Activated naive CD8-positive, alpha-beta T cell treated with anti-CD3 and anti-CD28 coated beads, Interleukin-2, amount 50 U/mL, for 16 hours (primary cell): Measurements from ENCODE around the gene TMEM225.
"Not testable (repeated sequence)": the region's sequence is repeated elsewhere in the genome, so short reads cannot be mapped to it uniquely, and the experiment has no call there.

Experiments used
- DNase-seq: peaks from one replicate; pipeline ENCODE4 v3.0.0-alpha.2; 2020; ENCODE audit warnings: low read depth, low spot score

TMEM225 gene

DNA sequence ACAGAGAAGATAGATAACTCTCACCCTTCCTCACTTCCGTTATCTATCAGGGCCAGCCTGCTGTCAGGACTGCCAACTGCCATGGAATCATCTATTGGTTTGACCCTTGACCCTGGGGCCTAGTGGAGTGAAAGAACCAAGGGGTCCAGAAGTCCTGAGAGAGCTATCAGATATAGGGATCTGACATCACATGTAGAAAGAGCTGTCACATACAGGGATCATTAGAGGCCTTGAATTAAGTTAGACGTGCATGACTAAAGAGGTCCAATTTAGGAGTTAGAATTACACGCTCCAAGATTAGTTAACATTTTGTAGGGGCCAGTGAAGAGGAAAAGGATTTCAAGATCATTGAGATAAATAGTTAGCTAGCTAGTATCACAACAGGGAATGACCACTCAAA lies at the start of gene TMEM225:
TSS of gene TMEM225 (minus strand) at position 101 of the 400 bp plus-strand sequence. CDS start 245 bp downstream, outside the sequence.
- no peak for DNase-seq

- no peak for DNase-seq
Measured at GRCh38 chr11:123924027-123924426, 38.6 kb upstream of the TMEM225 start.

DNA sequence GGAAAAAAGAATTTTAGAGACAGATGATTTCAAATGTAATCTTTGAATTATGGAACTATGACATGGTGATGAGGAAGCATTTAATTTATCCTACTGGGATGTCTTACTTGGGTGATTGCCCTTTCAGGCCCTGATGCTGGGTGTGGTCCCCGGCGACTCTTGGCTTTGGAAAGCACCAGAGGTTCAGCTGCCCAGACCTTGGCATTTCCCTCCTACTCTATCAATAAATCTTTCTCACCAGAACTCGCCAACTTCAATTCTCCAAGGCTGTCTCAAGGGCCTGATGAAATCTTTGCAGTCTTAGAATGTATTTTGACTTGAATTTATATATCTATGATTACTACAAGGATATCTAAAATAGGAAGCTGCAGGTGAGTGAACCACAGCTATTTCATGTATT lies 35.5 kb upstream of the TMEM225 start:
- no peak for DNase-seq

DNA sequence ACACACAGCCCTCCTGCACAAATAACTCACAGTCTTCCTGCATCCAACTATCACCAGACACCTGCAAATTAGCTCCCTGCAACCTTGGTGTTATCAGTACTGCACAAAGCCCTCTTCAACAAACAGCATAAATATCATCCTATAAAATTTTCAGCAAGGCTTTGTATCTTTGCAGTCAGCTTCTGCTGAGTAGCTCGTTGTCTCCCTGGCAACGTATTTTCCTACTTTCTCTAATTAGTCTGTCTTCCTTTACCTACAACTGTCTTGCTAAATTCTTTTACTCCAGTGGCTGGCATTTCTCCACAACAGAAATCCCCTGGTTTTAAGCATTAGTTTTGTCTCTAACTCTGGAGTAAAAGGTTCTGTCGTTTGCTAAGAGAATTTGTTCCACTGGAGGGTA lies 20.4 kb upstream of the TMEM225 start:
- DNase-seq = no peak

DNA sequence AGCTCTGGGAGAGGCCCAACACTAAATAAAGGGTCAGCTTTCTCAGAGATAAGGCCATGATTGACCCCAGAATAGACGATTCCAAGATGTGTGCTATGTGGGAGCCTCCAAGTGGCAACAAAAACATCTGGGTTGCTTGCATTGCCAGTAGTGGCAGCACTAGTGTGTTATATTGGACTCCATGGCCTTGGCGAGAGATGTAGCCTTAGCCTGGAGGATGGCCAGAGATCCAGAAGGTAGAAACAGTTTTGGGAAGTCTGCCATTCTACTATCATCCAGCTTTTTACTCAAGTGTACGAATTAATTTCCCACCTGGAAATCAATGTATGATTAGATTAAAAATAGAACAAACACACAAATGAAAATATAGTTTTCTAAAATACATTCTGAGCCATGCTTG lies 19.5 kb upstream of the TMEM225 start:
- no peak for DNase-seq

GRCh38 chr11:123903932-123904331 lies 18.5 kb upstream of the TMEM225 start:
- no peak for DNase-seq

- DNase-seq = no peak
Measured at GRCh38 chr11:123901867-123902266, 16.4 kb upstream of the TMEM225 start, which contains the start of gene OR8D4. TSS of gene OR8D4 (plus strand) at chr11:123902167. CDS start at chr11:123906432, 4,265 bp downstream.

GRCh38 chr11:123899792-123900191 lies 14.3 kb upstream of the TMEM225 start:
- no peak for DNase-seq

- DNase-seq = no peak
Measured at GRCh38 chr11:123892031-123892430, 6.6 kb upstream of the TMEM225 start.

DNA sequence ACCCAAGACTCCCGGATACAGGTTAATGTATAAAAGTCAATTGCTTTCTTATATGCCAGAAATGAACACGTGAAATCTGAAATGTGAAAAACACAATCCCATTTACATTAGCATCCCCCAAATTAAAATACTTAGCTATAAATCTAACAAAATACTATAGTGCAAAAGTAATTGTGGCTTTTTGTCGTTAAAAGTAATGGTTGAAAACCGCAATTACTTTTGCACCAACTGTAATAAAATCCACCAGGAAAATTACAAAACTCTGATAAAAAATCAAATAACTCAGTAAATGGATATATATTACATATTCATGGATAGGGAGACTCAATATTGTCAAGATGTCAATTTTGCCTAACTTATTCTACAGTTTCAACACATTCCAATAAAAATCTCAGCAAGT lies 4.6 kb downstream of the TMEM225 start:
- DNase-seq = no peak

DNA sequence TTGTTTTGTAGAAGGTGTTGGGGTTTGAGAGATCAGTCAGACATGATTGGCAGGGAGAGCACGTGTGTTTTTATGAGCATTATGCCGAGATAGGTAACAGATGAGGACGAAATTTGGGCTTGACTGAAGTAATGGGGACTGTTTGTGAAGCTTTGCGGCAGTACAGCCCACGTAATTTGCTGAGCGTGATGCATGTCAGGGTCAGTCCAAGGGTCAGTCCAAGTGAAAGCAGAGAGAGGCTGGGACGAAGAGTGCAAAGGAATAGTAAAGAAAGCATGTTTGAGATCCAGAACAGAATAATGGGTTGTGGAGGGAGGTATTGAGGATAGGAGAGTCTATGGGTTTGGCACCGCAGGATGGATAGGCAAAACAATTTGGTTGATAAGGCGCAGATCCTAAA lies 17.7 kb downstream of the TMEM225 start:
- DNase-seq = not testable (repeated sequence)

DNA sequence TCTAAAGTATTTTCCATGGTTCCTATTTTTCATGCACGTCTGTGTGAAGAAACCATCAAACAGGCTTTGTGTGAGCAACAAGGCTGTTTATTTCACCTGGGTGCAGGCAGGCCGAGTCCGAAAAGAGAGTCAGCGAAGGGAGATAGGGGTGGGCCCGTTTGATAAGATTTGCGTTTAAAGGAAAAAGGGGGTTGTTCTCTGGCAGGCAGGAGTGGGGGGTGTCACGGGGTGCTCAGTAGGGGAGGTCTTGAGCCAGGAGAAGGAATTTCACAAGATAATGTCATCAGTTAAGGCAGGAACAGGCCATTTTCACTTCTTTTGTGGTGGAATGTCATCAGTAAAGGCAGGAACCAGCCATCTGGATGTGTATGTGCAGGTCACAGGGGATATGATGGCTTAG lies 20.2 kb downstream of the TMEM225 start:
- not testable (repeated sequence) for DNase-seq

DNA sequence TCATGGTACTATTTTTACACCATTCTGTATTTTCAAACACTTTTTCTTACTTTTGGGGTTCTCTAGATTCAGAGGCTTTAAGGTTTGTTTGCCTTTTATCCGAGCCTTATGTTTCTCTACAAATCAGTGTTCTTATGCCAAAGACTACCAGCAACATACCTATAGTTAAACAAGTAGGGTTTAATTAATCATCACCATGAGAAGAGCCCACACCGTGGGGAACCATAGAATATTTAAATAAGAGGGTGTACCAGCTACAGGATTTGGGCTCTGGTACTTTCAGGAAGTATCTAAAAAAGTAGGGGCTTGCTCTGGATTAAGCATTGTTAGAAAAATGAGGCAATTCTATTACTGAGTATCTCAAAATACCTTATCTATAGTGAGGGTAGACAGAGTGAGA lies 25.7 kb downstream of the TMEM225 start:
- no peak for DNase-seq

DNA sequence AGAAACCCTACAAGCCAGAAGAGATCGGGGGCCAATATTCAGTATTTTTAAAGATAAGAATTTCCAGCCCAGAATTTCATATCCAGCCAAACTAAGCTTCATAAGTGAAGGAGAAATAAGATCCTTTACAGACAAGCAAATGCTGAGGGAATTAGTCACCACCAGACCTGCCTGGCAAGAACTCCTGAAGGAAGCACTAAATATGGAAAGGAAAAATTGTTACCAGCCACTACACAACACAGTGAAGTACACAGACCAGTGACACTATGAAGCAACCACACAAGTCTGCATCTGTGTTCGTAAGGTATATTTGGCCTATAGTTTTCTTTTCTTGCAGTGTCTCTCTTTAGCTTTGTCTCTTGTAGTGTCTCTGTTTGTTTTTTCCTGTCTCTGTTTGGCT lies 29.0 kb downstream of the TMEM225 start:
- no peak for DNase-seq

DNA sequence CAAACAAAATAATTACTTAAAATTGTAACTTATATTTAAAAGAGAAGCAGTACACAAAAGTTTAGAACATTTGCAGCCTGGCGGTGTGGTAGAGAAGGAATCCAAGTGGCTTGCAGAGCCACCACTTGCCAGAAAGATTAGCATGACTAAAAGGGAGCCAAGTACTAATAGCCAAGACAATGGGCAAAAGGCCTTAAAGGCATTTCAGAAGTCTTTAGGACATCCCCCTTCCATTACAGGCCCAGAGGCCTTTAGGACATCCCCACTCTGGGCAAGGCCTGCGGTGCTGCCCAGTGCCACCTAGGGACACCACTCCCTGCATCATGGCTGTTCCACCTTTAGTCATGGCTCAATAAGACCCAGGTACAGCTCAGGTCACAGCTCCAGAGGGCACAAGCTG lies 32.4 kb downstream of the TMEM225 start:
- no peak for DNase-seq

DNA sequence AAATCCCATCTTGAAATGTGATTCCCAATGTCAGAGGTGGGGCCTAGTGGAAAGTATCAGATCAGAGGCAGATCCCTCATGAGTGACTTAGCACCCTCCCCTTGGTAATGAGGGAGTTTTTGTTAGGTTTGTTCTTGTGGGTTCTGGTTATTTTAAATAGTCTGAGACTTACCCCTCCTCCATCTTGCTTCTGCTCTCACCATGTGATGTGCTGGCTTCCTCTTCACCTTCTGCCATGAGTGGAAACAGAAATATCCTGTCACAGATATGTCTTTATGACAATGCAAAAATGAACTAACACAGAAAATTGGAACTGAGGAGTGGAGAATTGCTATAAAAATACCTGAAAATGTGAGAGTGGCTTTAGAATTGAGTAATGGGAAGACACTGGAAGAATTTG lies 33.1 kb downstream of the TMEM225 start:
- no peak for DNase-seq

DNA sequence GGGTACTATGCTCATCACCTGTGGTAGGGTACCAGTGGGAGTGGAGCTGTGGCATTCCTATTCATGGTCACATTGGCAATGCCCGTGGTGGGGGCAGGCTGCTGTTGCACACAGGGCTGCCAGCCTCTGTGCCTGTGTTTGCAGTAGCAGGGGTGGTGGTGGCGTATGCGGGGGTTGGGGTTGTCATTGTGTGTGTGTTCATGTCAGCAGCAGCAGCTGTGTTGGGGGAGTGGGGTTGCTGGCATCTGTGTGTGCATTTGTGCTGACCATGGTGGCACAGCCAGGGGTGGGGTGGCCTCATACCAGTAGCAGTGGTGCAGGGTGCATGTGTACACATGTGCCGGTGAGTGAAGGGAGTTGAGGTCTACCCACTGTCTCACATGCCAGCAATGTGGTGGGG lies 34.4 kb downstream of the TMEM225 start:
- DNase-seq = no peak

DNA sequence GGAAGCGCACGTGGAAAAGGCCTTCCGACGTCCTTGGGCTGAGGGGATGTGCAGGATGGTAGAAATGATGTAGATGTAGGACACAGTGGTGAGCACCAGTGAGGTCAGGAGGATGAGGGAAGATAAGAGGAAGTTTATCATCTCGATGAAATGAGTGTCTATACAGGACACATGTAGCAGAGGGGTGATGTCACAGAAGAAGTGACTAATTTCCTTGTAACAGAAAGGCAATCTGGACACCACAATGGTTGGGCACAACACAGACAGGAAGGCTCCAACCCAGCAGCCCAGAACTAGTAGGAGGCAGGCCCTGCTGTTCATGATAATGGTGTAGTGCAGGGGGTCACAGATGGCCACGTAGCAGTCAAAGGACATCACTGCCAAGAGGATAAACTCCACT lies 44.3 kb downstream of the TMEM225 start:
- DNase-seq = no peak

DNA sequence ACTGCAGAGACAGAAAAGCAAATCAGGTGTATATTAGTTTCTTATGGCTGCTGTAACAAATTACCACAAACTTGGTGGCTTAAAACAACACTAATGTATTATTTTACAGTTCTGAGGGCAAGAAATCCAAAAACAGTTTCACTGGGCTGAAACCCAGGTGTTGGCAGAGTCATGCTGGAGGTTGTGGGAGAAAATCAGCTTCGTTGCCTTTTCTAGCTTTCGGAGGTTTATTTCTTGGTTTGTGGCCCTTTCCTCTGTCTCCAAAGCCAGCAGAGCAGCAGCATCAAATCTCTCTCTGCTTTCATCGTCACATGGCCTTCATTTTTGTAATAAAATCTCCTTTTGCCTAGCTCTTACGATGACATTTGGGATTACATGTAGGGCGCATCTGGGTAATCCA lies 46.3 kb downstream of the TMEM225 start:
- no peak for DNase-seq

- no peak for DNase-seq
Measured at GRCh38 chr11:123838659-123839058, 46.8 kb downstream of the TMEM225 start.

DNA sequence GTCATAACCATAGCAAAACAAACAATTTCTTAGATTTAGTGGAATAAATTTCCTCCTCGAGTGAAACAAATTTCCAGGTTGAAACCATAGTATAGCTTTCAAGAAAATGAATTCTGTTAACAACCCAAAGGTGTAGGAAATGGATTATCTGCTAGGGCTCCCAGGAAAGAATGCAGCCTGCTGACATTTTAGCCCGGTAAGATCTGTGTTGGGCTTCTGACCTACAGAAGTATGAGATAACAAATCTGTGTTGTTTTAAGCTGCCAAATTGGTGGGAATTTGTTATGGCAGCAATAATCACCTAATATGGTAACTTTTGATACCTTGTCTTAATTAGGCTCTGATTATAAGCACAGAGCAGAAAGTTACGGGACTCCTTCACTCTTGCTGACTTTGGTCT lies 47.3 kb downstream of the TMEM225 start:
- DNase-seq = no peak

DNA sequence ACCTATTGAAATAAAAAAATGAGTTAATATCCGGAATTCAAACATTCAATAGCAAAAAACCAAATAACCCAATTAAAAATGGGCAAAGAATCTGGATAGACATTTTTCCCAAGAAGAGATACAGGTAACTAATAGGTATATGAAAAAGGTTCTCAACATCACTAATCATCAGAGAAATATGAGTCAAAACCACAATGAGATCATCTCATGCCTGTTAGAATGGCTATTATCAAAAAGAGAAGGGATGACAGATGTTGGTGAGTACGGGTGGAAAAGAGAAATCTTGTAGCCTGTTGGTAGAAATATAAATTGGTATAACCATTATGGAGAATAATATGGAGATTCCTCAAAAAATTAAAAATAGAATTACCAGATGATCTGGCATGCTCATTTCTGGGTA lies 52.4 kb downstream of the TMEM225 start:
- DNase-seq = no peak
